ENCODE measurements around the gene SLC25A13.

DNA sequence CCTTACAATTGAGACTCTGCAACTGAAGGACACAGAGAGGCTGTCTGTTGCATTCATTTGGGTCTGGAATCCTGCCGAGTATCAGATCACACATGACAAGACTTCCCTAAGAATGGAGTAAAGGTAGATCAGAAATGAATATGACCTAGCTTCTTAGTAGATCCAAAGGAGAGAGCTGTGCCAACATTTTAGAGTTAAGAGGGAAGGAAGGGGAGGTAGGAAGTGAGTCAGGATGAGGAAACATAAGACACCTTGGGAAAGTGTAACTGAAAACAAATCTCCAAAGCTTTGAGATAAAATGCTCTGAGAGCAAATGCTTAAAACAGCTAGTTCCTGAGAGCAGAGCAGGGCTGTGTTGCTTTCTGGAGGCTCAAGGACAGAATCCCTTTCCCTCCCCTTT lies 6.1 kb upstream of the SLC25A13 start:
- no peak for TF ChIP-seq CTCF (IDR thresholded peaks at IDR 0.05; ENCODE audit: insufficient read depth, low read length)
- TF ChIP-seq POLR2AphosphoS5 (IDR thresholded peaks at IDR 0.05; ENCODE audit: low read depth), result no peak
- TF ChIP-seq GABPA (IDR thresholded peaks at IDR 0.05; ENCODE audit: low read depth), result no peak
- no peak for TF ChIP-seq REST (IDR thresholded peaks at IDR 0.05; ENCODE audit: insufficient replicate concordance, low read depth)
- TF ChIP-seq SPI1 (IDR thresholded peaks at IDR 0.05; ENCODE audit: borderline replicate concordance, low read depth), result no peak

Data from HL-60 (cell line).